GM18519 (cell line): ENCODE data around the gene LUM.
"Not testable (repeated sequence)": the region's sequence is repeated elsewhere in the genome, so short reads cannot be mapped to it uniquely, and the experiment has no call there.

Experiments used
- ATAC-seq: cut with Tn5 transposase; IDR thresholded peaks from one replicate; pipeline ENCODE4 v1.9.1; 2021; ENCODE audit warnings: mild to moderate bottlenecking, moderate library complexity; ENCODE audit not compliant: unreplicated experiment, low FRiP score

The LUM gene

GRCh38 chr12:91110311-91110924 lies 876 bp downstream of the LUM start:
- no peak for ATAC-seq

GRCh38 chr12:91109581-91110310 lies 1.5 kb downstream of the LUM start:
- no peak for ATAC-seq

GRCh38 chr12:91109148-91109564 lies 2.1 kb downstream of the LUM start:
- peak; percentile 71 for ATAC-seq

- ATAC-seq = no peak
These were observed 3.0 kb downstream of the LUM start for GRCh38 chr12:91108196-91108755.

- ATAC-seq = no peak
These were observed 5.0 kb downstream of the LUM start for GRCh38 chr12:91106283-91106682.

GRCh38 chr12:91105807-91106206 lies 5.5 kb downstream of the LUM start:
- ATAC-seq = no peak

- ATAC-seq = peak; percentile 66
These were observed 6.4 kb downstream of the LUM start for GRCh38 chr12:91104812-91105466.

- no peak for ATAC-seq
These were observed 7.7 kb downstream of the LUM start for GRCh38 chr12:91103624-91104023.

GRCh38 chr12:91103101-91103500 lies 8.2 kb downstream of the LUM start:
- no peak for ATAC-seq

- ATAC-seq = no peak
These were observed 10.4 kb downstream of the LUM start for GRCh38 chr12:91100906-91101305.

GRCh38 chr12:91099836-91100235 lies 11.5 kb downstream of the LUM start:
- no peak for ATAC-seq

GRCh38 chr12:91099341-91099740 lies 12.0 kb downstream of the LUM start:
- ATAC-seq = no peak

GRCh38 chr12:91098941-91099340 lies 12.4 kb downstream of the LUM start:
- no peak for ATAC-seq

GRCh38 chr12:91098461-91098860 lies 12.8 kb downstream of the LUM start:
- no peak for ATAC-seq

- ATAC-seq = no peak
These were observed 16.3 kb downstream of the LUM start for GRCh38 chr12:91094957-91095356.

GRCh38 chr12:91094032-91094662 lies 17.1 kb downstream of the LUM start:
- ATAC-seq = no peak

- ATAC-seq = no peak
These were observed 18.0 kb downstream of the LUM start for GRCh38 chr12:91093341-91093740.

- no peak for ATAC-seq
These were observed 19.2 kb downstream of the LUM start for GRCh38 chr12:91091916-91092715.

GRCh38 chr12:91089953-91090352 lies 21.3 kb downstream of the LUM start:
- not testable (repeated sequence) for ATAC-seq

GRCh38 chr12:91080041-91080440 lies 31.3 kb downstream of the LUM start:
- ATAC-seq = no peak
